GM23248 (cell line): ENCODE results near the gene GIGYF2.

Source experiments
- EZH2 ChIP-seq: fragments of 200-600 bp; sonication (generic); IDR thresholded peaks from 2 replicates; pipeline ENCODE4 v1.6.1; 2018; ENCODE audit warnings: antibody characterized with exemption, mild to moderate bottlenecking; ENCODE audit not compliant: insufficient read depth, poor library complexity, severe bottlenecking
- EZH2phosphoT487 ChIP-seq: fragments of 200-600 bp; sonication (generic); IDR thresholded peaks from 2 replicates; pipeline ENCODE4 v1.6.1; 2018; ENCODE audit warnings: antibody characterized with exemption, moderate library complexity, mild to moderate bottlenecking, low read depth; ENCODE audit not compliant: insufficient read depth

DNA sequence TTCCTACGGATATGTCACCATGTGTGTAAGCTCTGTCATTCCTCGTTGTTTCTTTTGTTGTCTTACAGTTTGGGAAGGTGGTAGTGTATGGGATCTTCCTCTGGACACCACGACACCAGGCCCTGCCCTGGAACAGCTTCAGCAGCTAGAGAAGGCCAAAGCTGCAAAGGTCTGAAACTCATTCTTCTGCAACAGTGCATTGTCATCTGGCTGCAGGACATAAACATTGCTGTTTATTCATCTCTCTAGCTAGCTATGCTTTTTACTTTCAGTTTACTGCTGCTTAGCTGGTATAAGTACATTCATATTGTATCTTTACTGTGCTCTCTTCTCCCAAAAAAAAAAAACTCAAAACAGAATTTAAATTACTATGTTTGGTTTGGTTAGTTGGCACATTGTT is 118.4 kb downstream of the GIGYF2 start:
- TF ChIP-seq EZH2 (no peak), EZH2phosphoT487 (no peak)
